Measurements from ENCODE around the gene WDFY1. TPM values are rescaled to one million over a fixed set of nuclear protein-coding genes. Genes with fewer than 3 reads are reported as not detected.

WDFY1 gene
- total and polyA plus RNA-seq, 2 experiments from 2014 or later: 54.5 to 127 TPM

- Histone ChIP-seq H4K20me1 (replicated peaks; ENCODE audit: insufficient read depth) (no peaks in the 10 kb centered on the region), H3K27me3 (ENCODE audit: insufficient read depth) (no peaks in the 10 kb centered on the region), H2AFZ (no peak overlapping the region), H3K36me3 (ENCODE audit: insufficient read depth) (no peaks in the 10 kb centered on the region), H3F3A (replicated peaks; ENCODE audit: low read depth) (no peaks in the 10 kb centered on the region), H3K79me2 (replicated peaks; ENCODE audit: insufficient read depth) (no peaks in the 10 kb centered on the region), H3K4me3 (no peak overlapping the region), H3K4me1 (ENCODE audit: insufficient read depth) (no peaks in the 10 kb centered on the region), H3K9me2 (ENCODE audit: insufficient read depth) (no peaks in the 10 kb centered on the region), H3K4me2 (no peak overlapping the region), H3K27ac (ENCODE audit: low read depth) (no peak overlapping the region)
- DNase-seq (ENCODE audit: low spot score): no peak
- Mint-ChIP-seq H3K9me3 (no peaks in the 10 kb centered on the region), H3K27me3 (ENCODE audit: insufficient read depth, low read depth, poor library complexity) (peaks cover 5% of the 10 kb centered on the region), H3K27ac (no peak overlapping the region), H3K4me1 (no peaks in the 10 kb centered on the region), H3K36me3 (ENCODE audit: low read depth) (no peaks in the 10 kb centered on the region), H3K4me3 (no peak overlapping the region)
- ATAC-seq: no peak
- no peak for TF ChIP-seq NANOG (IDR thresholded peaks at IDR 0.05; ENCODE audit: borderline replicate concordance)
- TF ChIP-seq CTCF (conservative IDR thresholded peaks at IDR 0.05; ENCODE audit: low read depth in 2 of 2): no peak
- no peak for TF ChIP-seq EZH2 (IDR thresholded peaks at IDR 0.05; ENCODE audit: low read depth, unreplicated experiment)
- no peak for TF ChIP-seq JUNB (IDR thresholded peaks at IDR 0.05; ENCODE audit: unreplicated experiment)
- TF ChIP-seq ETS1 (IDR thresholded peaks at IDR 0.05): no peak
- TF ChIP-seq STAT1 (IDR thresholded peaks at IDR 0.05; ENCODE audit: unreplicated experiment): no peak
- no peak for TF ChIP-seq ZNF331 (CRISPR knock-in tag; IDR thresholded peaks at IDR 0.05; ENCODE audit: low read depth)
- no peak for TF ChIP-seq REST (IDR thresholded peaks at IDR 0.05; ENCODE audit: unreplicated experiment)
Measured at GRCh38 chr2:223856584-223856983, 88.6 kb downstream of the WDFY1 start.

GRCh38 chr2:223856021-223856420 lies 89.1 kb downstream of the WDFY1 start:
- Histone ChIP-seq H3K36me3 (ENCODE audit: insufficient read depth) (no peaks in the 10 kb centered on the region), H3K27me3 (ENCODE audit: insufficient read depth) (no peaks in the 10 kb centered on the region), H3K9me2 (ENCODE audit: insufficient read depth) (no peaks in the 10 kb centered on the region), H3K4me2 (no peak overlapping the region), H3F3A (replicated peaks; ENCODE audit: low read depth) (no peaks in the 10 kb centered on the region), H4K20me1 (replicated peaks; ENCODE audit: insufficient read depth) (no peaks in the 10 kb centered on the region), H3K79me2 (replicated peaks; ENCODE audit: insufficient read depth) (no peaks in the 10 kb centered on the region), H3K4me1 (ENCODE audit: insufficient read depth) (no peaks in the 10 kb centered on the region), H3K4me3 (no peak overlapping the region), H2AFZ (no peak overlapping the region), H3K27ac (ENCODE audit: low read depth) (no peak overlapping the region)
- no peak for ATAC-seq
- H3K27ac Mint-ChIP-seq: no peak overlapping the region
- no peak for DNase-seq (ENCODE audit: low spot score)
- peaks cover 5% of the 10 kb centered on the region for H3K27me3 Mint-ChIP-seq (ENCODE audit: insufficient read depth, low read depth, poor library complexity)
- no peaks in the 10 kb centered on the region for H3K4me1 Mint-ChIP-seq
- no peak for TF ChIP-seq CTCF (conservative IDR thresholded peaks at IDR 0.05; ENCODE audit: low read depth in 2 of 2)
- H3K9me3 Mint-ChIP-seq: peaks cover 4% of the 10 kb centered on the region; the same call in 2 of the 3 replicates
- H3K36me3 Mint-ChIP-seq (ENCODE audit: low read depth): peaks cover 4% of the 10 kb centered on the region
- H3K4me3 Mint-ChIP-seq: no peak overlapping the region

Data from GM23338 (cell line).